ENCODE measurements around the gene B4GALNT4. TPM values are rescaled to one million over a fixed set of nuclear protein-coding genes. Genes with fewer than 3 reads are reported as not detected.
A peak's percentile ranks its signal among the peaks of the same experiment; 100 is the strongest.
"Not testable (repeated sequence)": the region's sequence is repeated elsewhere in the genome, so short reads cannot be mapped to it uniquely, and the experiment has no call there.

B4GALNT4 gene, protein sequence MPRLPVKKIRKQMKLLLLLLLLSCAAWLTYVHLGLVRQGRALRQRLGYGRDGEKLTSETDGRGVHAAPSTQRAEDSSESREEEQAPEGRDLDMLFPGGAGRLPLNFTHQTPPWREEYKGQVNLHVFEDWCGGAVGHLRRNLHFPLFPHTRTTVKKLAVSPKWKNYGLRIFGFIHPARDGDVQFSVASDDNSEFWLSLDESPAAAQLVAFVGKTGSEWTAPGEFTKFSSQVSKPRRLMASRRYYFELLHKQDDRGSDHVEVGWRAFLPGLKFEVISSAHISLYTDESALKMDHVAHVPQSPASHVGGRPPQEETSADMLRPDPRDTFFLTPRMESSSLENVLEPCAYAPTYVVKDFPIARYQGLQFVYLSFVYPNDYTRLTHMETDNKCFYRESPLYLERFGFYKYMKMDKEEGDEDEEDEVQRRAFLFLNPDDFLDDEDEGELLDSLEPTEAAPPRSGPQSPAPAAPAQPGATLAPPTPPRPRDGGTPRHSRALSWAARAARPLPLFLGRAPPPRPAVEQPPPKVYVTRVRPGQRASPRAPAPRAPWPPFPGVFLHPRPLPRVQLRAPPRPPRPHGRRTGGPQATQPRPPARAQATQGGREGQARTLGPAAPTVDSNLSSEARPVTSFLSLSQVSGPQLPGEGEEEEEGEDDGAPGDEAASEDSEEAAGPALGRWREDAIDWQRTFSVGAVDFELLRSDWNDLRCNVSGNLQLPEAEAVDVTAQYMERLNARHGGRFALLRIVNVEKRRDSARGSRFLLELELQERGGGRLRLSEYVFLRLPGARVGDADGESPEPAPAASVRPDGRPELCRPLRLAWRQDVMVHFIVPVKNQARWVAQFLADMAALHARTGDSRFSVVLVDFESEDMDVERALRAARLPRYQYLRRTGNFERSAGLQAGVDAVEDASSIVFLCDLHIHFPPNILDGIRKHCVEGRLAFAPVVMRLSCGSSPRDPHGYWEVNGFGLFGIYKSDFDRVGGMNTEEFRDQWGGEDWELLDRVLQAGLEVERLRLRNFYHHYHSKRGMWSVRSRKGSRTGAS
- total RNA-seq (1 to 10 TPM in 4 of 9 donors, under 1 TPM in 3, not detected in 2; 0.29 to 4.6 (median 1.1) TPM), polyA plus RNA-seq (10 to 100 TPM in 1 of 3 donors, 1 to 10 TPM in 1, under 1 TPM in 1; 0.15 to 30.3 (median 9.1) TPM)
- long read RNA-seq, donor 1, result 0 reads
- long read RNA-seq, donor 2, result 0 reads
- long read RNA-seq, donor 3, result 0 reads
- long read RNA-seq, donor 4, result 0 reads
- long read RNA-seq, donor 5, partial matches to known transcripts, result 0 of 2 reads
- long read RNA-seq, donor 5, other reads (novel, unspliced or antisense), result 1 of 2 reads
- long read RNA-seq, donor 6, result 0 reads
- long read RNA-seq, donor 7, result 0 reads
- long read RNA-seq, donor 8, result 0 reads
- long read RNA-seq, donor 9, result 0 reads
- long read RNA-seq, donor 10, result 0 reads

DNA sequence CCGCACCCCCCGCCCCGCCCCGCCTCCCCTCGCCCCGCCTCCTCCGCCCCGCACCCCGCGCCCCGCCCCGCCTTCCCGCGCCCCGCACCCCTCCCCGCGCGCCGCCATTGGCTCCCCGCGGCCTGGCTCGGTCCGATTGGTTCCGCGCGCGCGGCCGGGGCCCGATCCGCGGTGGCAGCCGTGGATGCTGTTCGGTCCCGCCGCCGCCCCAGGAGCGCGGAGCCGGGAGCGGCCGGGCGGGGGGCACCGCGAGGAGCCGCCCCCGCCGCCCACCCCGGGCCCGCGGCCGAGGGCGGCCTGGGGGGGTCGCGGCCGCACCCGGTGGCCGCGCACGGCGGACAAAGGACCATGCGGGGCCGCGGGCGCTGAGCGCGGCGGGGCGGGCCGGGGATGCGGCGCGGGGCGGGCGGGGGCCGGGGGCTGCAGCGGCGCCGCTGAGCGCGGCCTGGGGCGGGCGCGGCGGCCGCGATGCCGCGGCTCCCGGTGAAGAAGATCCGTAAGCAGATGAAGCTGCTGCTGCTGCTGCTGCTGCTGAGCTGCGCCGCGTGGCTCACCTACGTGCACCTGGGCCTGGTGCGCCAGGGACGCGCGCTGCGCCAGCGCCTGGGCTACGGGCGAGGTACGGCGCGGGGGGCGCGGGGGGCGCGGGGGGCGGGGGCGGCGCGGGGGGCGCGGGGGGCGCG, at the start of gene B4GALNT4:
Gene B4GALNT4, plus strand, starts transcription at position 164 of the 683 bp plus-strand sequence. Its CDS starts 305 bp downstream, at position 469.
- Histone ChIP-seq H3K4me1 (replicated peaks in 1 of 2) (no peaks in the 10 kb centered on the region), H3K27ac (no peak within 1 kb of the TSS), H3K27me3 (peaks cover 35% of the 10 kb centered on the region), H3K4me3 (no peak within 1 kb of the TSS), H3K36me3 (replicated peaks in 1 of 2) (no peaks in the 10 kb centered on the region), H3K9me3 (replicated peaks in 1 of 3) (no peaks in the 10 kb centered on the region)
- TF ChIP-seq POLR2A (IDR thresholded peaks at IDR 0.05), result no peak
- TF ChIP-seq, protein P1, sequence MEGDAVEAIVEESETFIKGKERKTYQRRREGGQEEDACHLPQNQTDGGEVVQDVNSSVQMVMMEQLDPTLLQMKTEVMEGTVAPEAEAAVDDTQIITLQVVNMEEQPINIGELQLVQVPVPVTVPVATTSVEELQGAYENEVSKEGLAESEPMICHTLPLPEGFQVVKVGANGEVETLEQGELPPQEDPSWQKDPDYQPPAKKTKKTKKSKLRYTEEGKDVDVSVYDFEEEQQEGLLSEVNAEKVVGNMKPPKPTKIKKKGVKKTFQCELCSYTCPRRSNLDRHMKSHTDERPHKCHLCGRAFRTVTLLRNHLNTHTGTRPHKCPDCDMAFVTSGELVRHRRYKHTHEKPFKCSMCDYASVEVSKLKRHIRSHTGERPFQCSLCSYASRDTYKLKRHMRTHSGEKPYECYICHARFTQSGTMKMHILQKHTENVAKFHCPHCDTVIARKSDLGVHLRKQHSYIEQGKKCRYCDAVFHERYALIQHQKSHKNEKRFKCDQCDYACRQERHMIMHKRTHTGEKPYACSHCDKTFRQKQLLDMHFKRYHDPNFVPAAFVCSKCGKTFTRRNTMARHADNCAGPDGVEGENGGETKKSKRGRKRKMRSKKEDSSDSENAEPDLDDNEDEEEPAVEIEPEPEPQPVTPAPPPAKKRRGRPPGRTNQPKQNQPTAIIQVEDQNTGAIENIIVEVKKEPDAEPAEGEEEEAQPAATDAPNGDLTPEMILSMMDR (IDR thresholded peaks at IDR 0.05), result no peak
- DNase-seq, result peak in 1 of 7 donors; percentile 45
- 1 to 2% (median 1%) methylated on average over 22 to 113 of the region's 118 CpGs; no CpG with 5 or more reads in 1 of the 4 donors for WGBS, 4 donors
- intact Hi-C loops (cut with DNase I), result no loop called here

DNA sequence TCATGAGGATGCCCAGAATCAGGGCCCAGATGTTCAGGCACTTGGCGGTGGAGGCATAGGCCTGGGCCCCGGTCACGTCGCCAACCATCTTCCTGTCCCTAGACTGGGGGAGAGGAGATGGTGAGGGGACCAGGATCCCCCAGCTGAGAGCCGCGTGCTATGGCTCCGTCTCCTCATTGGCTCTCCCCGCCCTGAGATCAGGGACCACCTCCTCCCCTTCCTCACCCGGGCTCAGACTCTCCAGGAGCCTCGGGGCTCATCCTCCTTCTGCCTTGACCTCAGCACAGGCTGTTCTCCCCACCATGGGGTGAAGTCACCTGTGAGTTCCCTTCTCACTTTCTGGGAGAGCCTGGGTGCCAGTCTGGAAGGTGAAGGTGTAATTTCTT, 49.4 kb upstream of the B4GALNT4 start:
- H3K4me1 ChIP-seq (replicated peaks in 1 of 2); intact Hi-C loops (cut with DNase I); H3K9me3 ChIP-seq (replicated peaks in 1 of 3); H3K36me3 ChIP-seq (replicated peaks in 1 of 2); DNase-seq: not testable (repeated sequence)
- H3K27ac ChIP-seq, result peak overlapping the region; percentile 87 to 100 (median 91)
- H3K4me3 ChIP-seq, result peak overlapping the region in 3 of 4 donors; percentile 34 to 90 (median 42)
- WGBS, 4 donors, result 9 to 30% (median 19%) methylated on average over 2 to 6 of the region's 10 CpGs; no CpG with 5 or more reads in 1 of the 4 donors
- peaks cover 16% of the 10 kb centered on the region for H3K27me3 ChIP-seq

- Histone ChIP-seq H3K27me3 (no peaks in the 10 kb centered on the region), H3K4me1 (replicated peaks in 1 of 2) (peaks cover 17 to 26% of the 10 kb centered on the region in 2 donors), H3K4me3 (no peak overlapping the region), H3K27ac (peak overlapping the region in 2 of 5 donors; percentile 71 to 75), H3K36me3 (replicated peaks in 1 of 2) (no peaks in the 10 kb centered on the region), H3K9me3 (replicated peaks in 1 of 3) (no peaks in the 10 kb centered on the region)
- TF ChIP-seq, protein P1 (IDR thresholded peaks at IDR 0.05), result no peak
- no peak for TF ChIP-seq POLR2A (IDR thresholded peaks at IDR 0.05)
- DNase-seq, result no peak
- 69 to 72% (median 71%) methylated on average over 11 of the region's 11 CpGs for WGBS, 4 donors
- intact Hi-C loops (cut with DNase I), result no loop called here
Observed at GRCh38 chr11:324156-324555, 45.1 kb upstream of the B4GALNT4 start.

DNA sequence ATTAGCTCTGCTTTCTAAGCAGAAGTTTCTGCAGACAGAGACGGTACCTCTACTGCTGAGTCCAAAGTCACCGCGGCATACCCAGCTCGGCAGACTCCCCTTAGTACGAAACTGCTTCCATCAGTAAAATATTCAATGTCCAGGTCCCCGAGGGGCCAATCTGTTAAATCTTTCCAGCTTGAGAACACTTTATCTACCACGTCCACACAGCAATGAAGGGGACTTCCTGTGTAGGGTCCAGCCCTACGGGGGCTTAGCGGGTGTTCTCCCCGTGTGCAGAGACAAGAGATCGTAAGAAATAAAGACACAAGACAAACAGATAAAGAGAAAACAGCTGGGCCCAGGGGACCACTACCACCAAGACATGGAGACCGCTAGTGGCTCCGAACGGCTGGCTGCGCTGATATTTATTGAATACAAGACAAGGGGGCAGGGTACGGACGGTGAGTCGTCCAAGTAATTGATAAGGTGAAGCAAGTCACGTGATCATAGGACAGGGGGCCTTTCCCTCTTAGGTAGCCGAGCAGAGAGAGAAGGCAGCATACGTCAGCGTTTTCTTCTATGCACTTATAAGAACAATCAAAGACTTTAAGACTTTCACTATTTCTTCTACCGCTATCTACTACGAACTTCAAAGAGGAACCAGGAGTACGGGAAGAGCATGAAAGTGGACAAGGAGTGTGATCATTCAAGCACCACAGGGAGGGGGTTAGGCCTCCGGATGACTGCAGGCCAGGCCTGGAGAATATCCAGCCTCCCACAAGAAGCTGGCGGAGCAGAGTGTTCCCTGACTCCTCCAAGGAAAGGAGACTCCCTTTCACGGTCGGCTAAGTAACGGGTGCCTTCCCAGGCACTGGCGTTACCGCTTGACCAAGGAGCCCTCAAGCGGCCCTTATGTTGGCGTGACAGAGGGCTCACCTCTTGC, 44.4 kb upstream of the B4GALNT4 start:
- H3K27me3 ChIP-seq; H3K36me3 ChIP-seq (replicated peaks in 1 of 2); intact Hi-C loops (cut with DNase I); H3K4me3 ChIP-seq; H3K9me3 ChIP-seq (replicated peaks in 1 of 3); DNase-seq: not testable (repeated sequence)
- Histone ChIP-seq H3K4me1 (replicated peaks in 1 of 2) (peaks cover 17 to 26% of the 10 kb centered on the region in 2 donors), H3K27ac (peak overlapping the region in 3 of 5 donors; percentile 46 to 95 (median 90))
- 60 to 64% (median 63%) methylated on average over 24 to 28 of the region's 34 CpGs for WGBS, 4 donors
